GM19438 (cell line): ENCODE results near the gene RFTN2.
"Not testable (repeated sequence)": the region's sequence is repeated elsewhere in the genome, so short reads cannot be mapped to it uniquely, and the experiment has no call there.

Experiments
- ATAC-seq: cut with Tn5 transposase; IDR thresholded peaks from one replicate; pipeline ENCODE4 v1.9.1; 2021; ENCODE audit warnings: low read depth; ENCODE audit not compliant: unreplicated experiment

Gene RFTN2

DNA sequence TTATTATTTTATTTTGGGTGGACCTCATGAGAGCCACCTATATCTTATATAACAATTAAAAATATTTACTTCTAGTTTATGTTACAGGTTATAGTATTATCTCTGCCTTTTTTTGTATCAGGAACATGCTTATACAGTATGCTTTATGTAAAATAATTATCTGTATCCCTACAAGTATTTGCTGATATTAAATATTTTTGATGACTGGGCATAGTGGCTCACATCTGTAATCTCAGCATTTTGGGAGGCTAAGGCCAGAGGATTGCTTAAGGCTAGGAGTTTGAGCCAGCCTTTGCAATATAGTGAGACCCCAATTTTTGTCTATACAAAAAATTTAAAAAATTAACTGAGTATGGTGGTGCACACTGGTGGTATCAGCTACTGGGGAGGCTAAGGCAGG lies 119.9 kb downstream of the RFTN2 start:
- ATAC-seq, result no peak

DNA sequence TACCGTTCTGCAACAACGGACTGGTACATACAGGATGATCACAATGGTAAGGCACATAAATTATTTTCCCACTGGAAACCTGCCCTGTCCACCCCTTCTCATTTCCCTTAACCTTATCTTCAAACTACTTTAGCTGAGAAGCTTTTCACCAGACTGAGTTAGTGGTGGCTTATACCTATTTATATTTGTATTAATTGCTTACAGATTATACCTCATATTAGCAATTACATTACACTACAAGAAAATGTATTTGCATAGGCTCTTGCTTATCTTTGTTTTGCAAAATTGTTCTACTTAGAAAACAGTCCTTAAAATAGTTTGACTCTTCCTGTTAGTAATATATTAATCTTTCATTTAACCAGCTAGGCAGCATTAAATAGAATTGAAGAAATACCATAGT lies 124.1 kb downstream of the RFTN2 start:
- not testable (repeated sequence) for ATAC-seq

DNA sequence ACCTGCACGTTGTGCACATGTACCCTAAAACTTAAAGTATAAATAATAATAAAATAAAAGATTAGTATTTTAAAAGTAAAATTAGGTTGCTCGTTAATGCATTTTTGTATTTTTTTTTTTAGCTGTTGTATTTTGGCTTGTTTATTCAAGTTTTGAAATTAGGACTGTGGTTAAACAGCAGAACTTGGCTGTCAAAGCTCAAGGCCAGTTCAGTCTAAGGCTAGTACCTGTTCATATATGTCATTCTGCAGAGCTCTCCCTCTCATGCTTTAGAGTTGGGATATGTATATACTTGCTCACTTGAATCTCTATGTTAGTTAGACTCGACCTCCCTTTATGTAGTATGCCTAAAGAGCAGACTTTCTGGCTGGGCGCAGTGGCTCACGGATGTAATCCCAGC lies 126.8 kb downstream of the RFTN2 start:
- no peak for ATAC-seq

DNA sequence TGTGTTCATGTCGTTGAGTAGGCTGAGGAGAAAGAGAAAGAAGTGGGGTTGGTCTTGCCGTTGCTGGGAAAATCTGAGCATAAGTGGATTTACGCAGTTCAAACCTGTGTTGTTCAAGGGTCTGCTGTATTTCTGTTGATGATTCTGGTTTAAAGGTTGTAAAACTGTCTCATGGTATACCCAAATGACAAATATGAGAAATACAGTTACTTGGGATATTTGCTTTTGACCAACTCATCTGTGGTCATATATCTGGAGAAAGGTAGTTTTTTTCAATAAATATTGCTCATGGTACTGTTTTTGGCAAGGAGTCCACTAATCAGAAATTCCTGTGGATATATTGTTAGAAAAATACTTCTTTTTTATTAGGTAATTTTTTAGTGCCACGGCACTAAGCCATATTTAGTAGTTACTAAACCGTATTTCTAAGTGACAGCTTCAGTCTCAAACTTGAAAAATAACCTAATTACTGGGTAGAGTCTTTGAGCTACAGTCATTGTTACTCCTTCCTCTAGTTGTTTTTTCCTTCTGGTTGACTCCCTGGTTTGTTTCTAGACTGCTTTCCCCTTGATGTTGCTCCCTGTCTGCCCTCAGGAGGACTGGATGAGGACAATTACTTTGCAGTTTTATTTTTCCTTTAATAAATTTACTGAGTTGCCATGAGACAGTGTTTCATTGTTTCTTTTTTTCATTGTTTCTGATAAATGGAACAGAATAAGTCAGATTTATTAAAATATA lies 128.1 kb downstream of the RFTN2 start:
- no peak for ATAC-seq

DNA sequence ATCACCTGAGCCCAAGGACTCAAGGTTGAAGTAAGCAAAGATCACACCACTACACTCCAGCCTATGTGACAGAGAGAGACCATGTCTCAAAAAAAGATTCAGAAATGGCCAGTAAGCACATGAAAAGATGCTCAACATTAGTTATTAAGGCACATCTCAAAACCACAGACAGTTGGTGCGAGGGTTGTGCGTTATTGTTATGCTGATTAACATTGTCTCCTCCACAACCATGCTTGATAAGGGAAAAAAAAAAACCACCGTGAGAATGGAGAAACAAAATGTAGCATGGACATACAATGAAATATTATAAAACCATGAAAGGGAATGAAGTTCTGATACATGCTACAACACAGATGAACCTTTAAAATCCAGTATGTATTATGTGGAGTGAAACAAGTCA lies 132.2 kb downstream of the RFTN2 start:
- no peak for ATAC-seq

DNA sequence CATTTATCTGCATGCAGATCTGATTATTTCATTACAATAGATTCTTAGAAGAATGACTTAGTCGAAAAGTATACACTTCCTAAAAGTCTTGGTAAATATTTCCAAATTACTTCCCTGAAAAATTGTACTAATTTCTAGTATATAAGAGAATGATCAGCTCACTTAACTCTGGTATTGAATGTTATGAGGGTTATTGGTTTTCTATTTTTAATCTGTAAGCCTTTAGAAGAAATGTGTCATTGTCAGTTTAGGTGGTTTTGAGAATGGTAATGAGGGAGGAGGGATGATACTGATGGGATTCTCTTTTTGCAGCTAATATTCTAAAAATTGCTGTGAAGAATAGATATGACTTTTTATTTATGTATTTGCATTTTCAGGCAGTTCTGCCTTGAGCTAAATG lies 135.7 kb downstream of the RFTN2 start:
- ATAC-seq, result no peak

DNA sequence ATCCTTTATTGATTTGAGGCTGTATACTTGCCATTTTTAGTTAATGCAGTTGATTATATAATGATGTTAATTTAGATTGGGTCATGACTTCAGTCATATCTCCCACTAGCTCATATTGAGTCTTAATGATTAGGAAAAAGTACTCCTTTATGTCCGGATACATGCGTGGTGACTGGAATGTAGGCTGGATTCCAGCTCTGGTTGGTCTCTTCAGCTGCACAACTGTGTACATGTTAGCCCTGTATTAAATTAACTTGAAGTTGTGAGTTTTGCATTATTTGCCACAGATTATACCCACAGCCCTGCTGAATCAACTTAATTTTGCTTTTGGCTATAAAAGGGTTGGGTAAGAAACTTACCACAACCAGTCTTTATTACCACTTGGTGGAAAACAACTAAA lies 137.0 kb downstream of the RFTN2 start:
- no peak for ATAC-seq
